MCF 10A (cell line): ENCODE results near the gene RAPGEF5. TPM values are rescaled to one million over a fixed set of nuclear protein-coding genes. Genes with fewer than 3 reads are reported as not detected.

Experiments used
- BruUV-seq: library from RNA; stranded (reverse); fragments of 400-500 nt; replicated peaks from 2 replicates; lab custom pipeline; 2021; lab: Mats Ljungman, UMichigan
- CTCF ChIA-PET: fragments of 300-600 bp; sonication (Branson Sonifier 250); formaldehyde crosslinking; extraction: SDS; loops from one replicate; lab custom pipeline; 2021; ENCODE audit warnings: antibody characterized with exemption, inconsistent platforms; lab: Yijun Ruan, JAX
- POLR2A ChIA-PET: fragments of 300-600, 350-650 bp; sonication (Branson Sonifier 250); formaldehyde crosslinking; extraction: SDS; loops from one replicate; lab custom pipeline; 2020; ENCODE audit warnings: antibody characterized with exemption, inconsistent platforms; lab: Yijun Ruan, JAX
- DNase-seq: peaks from one replicate; pipeline ENCODE4 v3.0.0-alpha.2; 2018; ENCODE audit not compliant: unreplicated experiment
- H3K27ac Mint-ChIP-seq: one replicate; pipeline ENCODE4 v1.8.0; 2022; ENCODE audit warnings: mild to moderate bottlenecking, low read depth, mixed read lengths; ENCODE audit not compliant: unreplicated experiment
- H3K27me3 Mint-ChIP-seq: one replicate; pipeline ENCODE4 v1.8.0; 2022; ENCODE audit warnings: mixed read lengths; ENCODE audit not compliant: insufficient read depth, unreplicated experiment
- H3K36me3 Mint-ChIP-seq: one replicate; pipeline ENCODE4 v1.8.0; 2022; ENCODE audit warnings: mild to moderate bottlenecking, moderate library complexity, mixed read lengths; ENCODE audit not compliant: insufficient read depth, unreplicated experiment
- H3K4me1 Mint-ChIP-seq: one replicate; pipeline ENCODE4 v1.8.0; 2022; ENCODE audit warnings: mixed read lengths; ENCODE audit not compliant: insufficient read depth, unreplicated experiment
- H3K4me3 Mint-ChIP-seq: one replicate; pipeline ENCODE4 v1.8.0; 2022; ENCODE audit warnings: mild to moderate bottlenecking, moderate library complexity, mixed read lengths; ENCODE audit not compliant: unreplicated experiment
- H3K9me3 Mint-ChIP-seq: one replicate; pipeline ENCODE4 v1.8.0; 2022; ENCODE audit warnings: mixed read lengths; ENCODE audit not compliant: unreplicated experiment
- intact Hi-C: fragments of 100-400 bp; cut with micrococcal nuclease; formaldehyde crosslinking; loops from 2 replicates; pipeline ENCODE4 v1.14.1; 2022
- total RNA-seq: library from RNA; stranded (reverse); gene quantifications from 2 replicates; pipeline ENCODE4 v1.2.3, GENCODE V29; 2022
- TF ChIP-seq, protein P1 (sequence below): fragments of 200-600 bp; IDR thresholded peaks from one replicate; pipeline ENCODE4 v1.8.0; 2022; ENCODE audit warnings: antibody characterized with exemption, mild to moderate bottlenecking; ENCODE audit not compliant: unreplicated experiment

RAPGEF5 gene
- total RNA-seq, 1 experiment from 2014 or later: 1.9 TPM

DNA sequence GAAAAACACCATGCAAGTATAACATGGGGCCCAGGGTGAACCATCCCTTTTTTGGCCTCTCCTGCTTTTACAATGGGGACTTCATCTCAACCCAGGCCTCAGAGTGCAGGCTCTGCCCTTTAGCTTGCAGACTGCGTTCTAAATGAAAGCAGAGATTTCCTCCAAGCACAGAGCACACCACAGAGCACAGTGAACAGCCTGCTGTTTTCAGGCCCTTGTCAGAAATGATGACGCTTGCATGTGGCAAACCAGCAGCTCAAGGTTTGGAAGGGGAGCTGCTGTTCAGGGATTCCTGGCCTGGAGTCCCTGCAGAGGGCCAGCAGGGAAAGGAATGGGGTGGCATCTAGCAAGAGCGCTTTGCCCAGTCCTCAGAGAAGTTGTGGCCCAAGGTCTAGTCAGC, 243.9 kb downstream of the RAPGEF5 start:
- Mint-ChIP-seq H3K36me3 (no peaks in the 10 kb centered on the region), H3K4me3 (no peak overlapping the region), H3K27ac (no peak overlapping the region), H3K4me1 (no peaks in the 10 kb centered on the region), H3K9me3 (no peaks in the 10 kb centered on the region), H3K27me3 (no peaks in the 10 kb centered on the region)
- intact Hi-C loops: no loop called here
- ChIA-PET POLR2A (no interaction called here), CTCF (interaction anchor here (0.5 to 7.5 kb wide), 11 partner anchors 10 to 387 kb away, joined by 3 to 93 read pairs (median 3); partner anchors contain the start of gene STEAP1B)
- DNase-seq: no peak
- TF ChIP-seq, protein P1, sequence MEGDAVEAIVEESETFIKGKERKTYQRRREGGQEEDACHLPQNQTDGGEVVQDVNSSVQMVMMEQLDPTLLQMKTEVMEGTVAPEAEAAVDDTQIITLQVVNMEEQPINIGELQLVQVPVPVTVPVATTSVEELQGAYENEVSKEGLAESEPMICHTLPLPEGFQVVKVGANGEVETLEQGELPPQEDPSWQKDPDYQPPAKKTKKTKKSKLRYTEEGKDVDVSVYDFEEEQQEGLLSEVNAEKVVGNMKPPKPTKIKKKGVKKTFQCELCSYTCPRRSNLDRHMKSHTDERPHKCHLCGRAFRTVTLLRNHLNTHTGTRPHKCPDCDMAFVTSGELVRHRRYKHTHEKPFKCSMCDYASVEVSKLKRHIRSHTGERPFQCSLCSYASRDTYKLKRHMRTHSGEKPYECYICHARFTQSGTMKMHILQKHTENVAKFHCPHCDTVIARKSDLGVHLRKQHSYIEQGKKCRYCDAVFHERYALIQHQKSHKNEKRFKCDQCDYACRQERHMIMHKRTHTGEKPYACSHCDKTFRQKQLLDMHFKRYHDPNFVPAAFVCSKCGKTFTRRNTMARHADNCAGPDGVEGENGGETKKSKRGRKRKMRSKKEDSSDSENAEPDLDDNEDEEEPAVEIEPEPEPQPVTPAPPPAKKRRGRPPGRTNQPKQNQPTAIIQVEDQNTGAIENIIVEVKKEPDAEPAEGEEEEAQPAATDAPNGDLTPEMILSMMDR: no peak
- BruUV-seq: no TSS peak

DNA sequence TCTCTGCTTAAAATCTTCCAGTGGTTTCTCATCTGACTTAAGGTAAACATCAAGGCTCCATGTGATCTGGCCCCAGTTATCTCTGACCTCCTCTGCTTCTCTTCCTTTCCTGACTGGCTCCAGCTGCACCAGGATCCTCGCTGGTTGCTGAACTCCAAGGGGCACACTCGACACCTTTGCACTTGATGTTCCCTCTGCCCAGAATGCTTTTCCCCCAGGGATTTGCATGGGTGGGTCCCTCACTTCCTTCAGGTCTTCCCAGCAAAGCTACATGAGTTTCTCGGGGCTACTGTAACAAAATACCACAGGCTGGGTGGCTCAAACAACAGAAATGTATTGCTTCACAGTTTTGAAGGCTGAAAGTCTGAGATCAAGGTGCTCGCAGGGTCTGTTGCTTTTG, 245.3 kb downstream of the RAPGEF5 start:
- intact Hi-C loops: no loop called here
- ChIA-PET POLR2A (interaction anchor here (0.5 kb wide), 1 partner anchor 79 kb away, joined by 3 read pairs; no protein-coding TSS in a partner anchor), CTCF (interaction anchor here (0.6 to 7.5 kb wide), 14 partner anchors 11 to 389 kb away, joined by 3 to 93 read pairs (median 10); partner anchors contain the start of gene STEAP1B)
- TF ChIP-seq, protein P1: no peak
- no peak for DNase-seq
- Mint-ChIP-seq H3K4me1 (no peaks in the 10 kb centered on the region), H3K27me3 (no peaks in the 10 kb centered on the region), H3K36me3 (no peaks in the 10 kb centered on the region), H3K27ac (no peak overlapping the region), H3K4me3 (no peak overlapping the region), H3K9me3 (no peaks in the 10 kb centered on the region)
- BruUV-seq: no TSS peak

DNA sequence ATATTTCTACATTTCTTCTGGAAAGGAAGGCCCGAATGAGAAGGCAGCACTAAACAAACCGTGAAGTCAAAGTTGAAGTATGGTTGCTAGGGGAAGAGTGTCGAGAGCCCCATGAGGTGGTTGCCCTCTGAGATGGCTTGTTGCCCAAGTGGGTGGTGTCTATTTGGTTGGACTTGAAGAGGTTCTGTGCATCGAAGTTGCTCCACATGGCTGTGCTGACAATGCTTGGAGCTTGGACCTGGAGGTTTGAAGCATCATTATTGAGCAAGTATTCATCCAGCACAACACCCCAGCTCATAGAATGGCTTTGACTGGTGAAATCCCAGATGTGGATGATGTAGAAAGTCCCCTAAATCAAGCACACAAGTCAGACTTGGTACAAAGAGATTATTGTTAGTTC, 246.1 kb downstream of the RAPGEF5 start:
- ChIA-PET CTCF (interaction anchor here (0.7 to 7.5 kb wide), 38 partner anchors 8 to 395 kb away, joined by 3 to 93 read pairs (median 8); partner anchors contain the start of gene STEAP1B), POLR2A (no interaction called here)
- Mint-ChIP-seq H3K27ac (no peak overlapping the region), H3K4me1 (no peaks in the 10 kb centered on the region), H3K4me3 (no peak overlapping the region), H3K9me3 (no peaks in the 10 kb centered on the region), H3K36me3 (no peaks in the 10 kb centered on the region), H3K27me3 (no peaks in the 10 kb centered on the region)
- BruUV-seq: no TSS peak
- no peak for DNase-seq
- intact Hi-C loops: loop anchor here (1.0 kb wide), 3 partner anchors 185 to 378 kb away; no protein-coding TSS in a partner anchor
- TF ChIP-seq, protein P1: no peak

GRCh38 chr7:22110227-22110839, 246.6 kb downstream of the RAPGEF5 start:
- CTCF ChIA-PET: interaction anchor here (0.5 to 7.5 kb wide), 73 partner anchors 9 to 848 kb away, joined by 3 to 93 read pairs (median 5); partner anchors contain the start of gene STEAP1B
- POLR2A ChIA-PET: interaction anchor here (0.5 kb wide), 1 partner anchor 1049 kb away, joined by 3 read pairs; no protein-coding TSS in a partner anchor
- Mint-ChIP-seq H3K27me3 (no peaks in the 10 kb centered on the region), H3K4me1 (no peaks in the 10 kb centered on the region), H3K36me3 (no peaks in the 10 kb centered on the region), H3K27ac (no peak overlapping the region), H3K9me3 (no peaks in the 10 kb centered on the region), H3K4me3 (no peak overlapping the region)
- intact Hi-C loops: loop anchor here (1.0 kb wide), 3 partner anchors 186 to 379 kb away; no protein-coding TSS in a partner anchor
- peak; percentile 81 for DNase-seq
- TF ChIP-seq, protein P1: peak; percentile 87
- BruUV-seq: no TSS peak
